ENCODE data around the gene ARHGAP6. TPM values are rescaled to one million over a fixed set of nuclear protein-coding genes. Genes with fewer than 3 reads are reported as not detected.

ARHGAP6 gene
- total RNA-seq, 1 donor from 2014 or later, result 4.9 TPM

DNA sequence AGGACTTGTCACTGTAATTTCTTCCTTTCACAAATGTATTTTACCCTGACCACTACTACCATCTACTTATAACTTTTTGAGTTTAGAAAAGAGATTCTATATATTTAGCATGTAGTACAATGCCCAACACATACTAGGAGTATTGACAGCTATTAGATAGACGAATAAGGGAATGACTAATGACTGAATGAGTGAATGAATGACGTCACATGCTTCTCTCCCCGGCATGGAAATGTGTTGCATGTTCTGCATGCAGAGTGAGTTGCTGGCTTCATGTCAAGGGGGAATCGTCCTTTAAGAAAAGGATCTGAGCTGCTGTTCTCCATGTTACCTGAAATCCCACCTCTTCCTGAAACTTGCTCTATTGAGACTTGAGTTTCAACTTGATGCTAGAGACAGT lies 459.9 kb downstream of the ARHGAP6 start:
- DNase-seq (ENCODE audit: low read depth), result no peak
- TF ChIP-seq CTCF (conservative IDR thresholded peaks at IDR 0.05; ENCODE audit: low read depth, low read length), result no peak
- H3K4me3 ChIP-seq (ENCODE audit: low read depth, low read length), result no peak overlapping the region

GRCh38 chrX:11197671-11198070 lies 468.0 kb downstream of the ARHGAP6 start:
- no peak for DNase-seq (ENCODE audit: low read depth)
- H3K4me3 ChIP-seq (ENCODE audit: low read depth, low read length), result no peak overlapping the region
- TF ChIP-seq CTCF (conservative IDR thresholded peaks at IDR 0.05; ENCODE audit: low read depth, low read length), result no peak

DNA sequence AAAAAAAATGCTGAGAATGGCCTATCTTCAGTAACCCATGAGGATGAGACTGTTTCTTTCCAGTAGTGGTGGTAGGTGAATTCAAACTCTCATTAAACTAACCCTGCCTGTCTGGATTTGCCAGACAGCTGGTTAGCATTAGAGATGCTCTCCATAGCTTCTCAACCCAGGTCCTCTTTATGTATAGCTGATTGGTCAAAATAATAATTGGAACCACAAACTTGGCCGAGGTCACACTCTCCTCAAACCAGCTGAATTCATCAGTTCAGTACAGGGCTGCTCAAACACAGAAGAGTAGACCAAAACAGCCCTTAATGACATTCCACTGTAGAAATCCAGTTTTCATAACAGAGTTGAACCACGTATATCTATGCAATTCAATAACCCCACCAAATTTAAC lies 469.2 kb downstream of the ARHGAP6 start:
- no peak overlapping the region for H3K4me3 ChIP-seq (ENCODE audit: low read depth, low read length)
- TF ChIP-seq CTCF (conservative IDR thresholded peaks at IDR 0.05; ENCODE audit: low read depth, low read length), result no peak
- no peak for DNase-seq (ENCODE audit: low read depth)

DNA sequence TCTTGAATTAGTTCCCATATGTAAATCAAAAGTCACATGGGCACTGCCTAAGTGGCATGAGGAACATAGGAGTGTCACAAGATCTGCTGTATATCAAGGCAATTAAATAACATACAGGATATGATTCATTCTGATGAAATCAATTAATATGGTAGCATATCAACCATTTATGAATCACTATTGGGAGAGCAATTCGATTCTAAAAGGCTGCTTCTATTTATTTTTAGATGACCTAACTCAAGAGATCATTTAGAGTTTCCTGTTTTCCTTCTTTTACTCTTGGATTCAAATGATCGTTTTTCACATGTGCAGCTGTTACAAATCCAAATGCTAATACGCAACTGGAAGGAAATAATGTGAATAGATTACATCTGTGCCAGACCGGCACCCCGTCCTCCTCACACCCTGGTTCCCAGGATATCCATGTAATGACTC lies 472.7 kb downstream of the ARHGAP6 start:
- TF ChIP-seq CTCF (conservative IDR thresholded peaks at IDR 0.05; ENCODE audit: low read depth, low read length), result no peak
- no peak overlapping the region for H3K4me3 ChIP-seq (ENCODE audit: low read depth, low read length)
- no peak for DNase-seq (ENCODE audit: low read depth)

GRCh38 chrX:11190745-11191510 lies 474.8 kb downstream of the ARHGAP6 start:
- no peak for TF ChIP-seq CTCF (conservative IDR thresholded peaks at IDR 0.05; ENCODE audit: low read depth, low read length)
- no peak overlapping the region for H3K4me3 ChIP-seq (ENCODE audit: low read depth, low read length)
- DNase-seq (ENCODE audit: low read depth), result no peak

DNA sequence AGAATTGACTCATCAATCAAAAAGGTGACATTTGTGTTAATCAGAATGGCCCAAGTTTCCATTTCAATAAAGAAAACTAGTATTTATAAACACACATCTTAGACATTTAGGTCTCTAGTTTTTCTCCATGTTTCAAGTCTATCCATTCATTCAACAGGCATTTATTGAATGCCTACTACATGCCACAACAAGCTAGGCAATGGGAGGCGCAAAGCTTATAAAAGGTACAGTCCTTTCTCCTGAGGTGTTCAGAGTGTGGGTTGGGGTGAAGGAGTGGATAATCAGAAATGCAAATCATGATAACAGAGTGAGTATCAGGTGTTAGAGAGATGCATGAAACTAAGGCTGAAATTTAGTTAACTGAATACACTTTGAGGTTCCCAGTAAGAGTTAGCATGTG lies 476.6 kb downstream of the ARHGAP6 start:
- no peak overlapping the region for H3K4me3 ChIP-seq (ENCODE audit: low read depth, low read length)
- no peak for TF ChIP-seq CTCF (conservative IDR thresholded peaks at IDR 0.05; ENCODE audit: low read depth, low read length)
- DNase-seq (ENCODE audit: low read depth), result no peak

GRCh38 chrX:11188664-11189063 lies 477.1 kb downstream of the ARHGAP6 start:
- no peak overlapping the region for H3K4me3 ChIP-seq (ENCODE audit: low read depth, low read length)
- DNase-seq (ENCODE audit: low read depth), result no peak
- TF ChIP-seq CTCF (conservative IDR thresholded peaks at IDR 0.05; ENCODE audit: low read depth, low read length), result no peak

Data from epithelial cell of proximal tubule (primary cell).